IMR-90 (cell line): Measurements from ENCODE around the gene TMEM168. TPM values are rescaled to one million over a fixed set of nuclear protein-coding genes. Genes with fewer than 3 reads are reported as not detected.

Experiments
- ATAC-seq: fragments of 200-7000 bp; cut with Tn5 transposase; 2 replicates; pipeline ENCODE4 v1.9.1; 2020; ENCODE audit warnings: low read depth, mild to moderate bottlenecking, moderate library complexity
- BruUV-seq: library from RNA; stranded (reverse); fragments of 400-500 nt; replicated peaks from 2 replicates; lab custom pipeline; 2021; lab: Mats Ljungman, UMichigan
- CTCF ChIA-PET: fragments of 300-600 bp; formaldehyde crosslinking; extraction: SDS; loops from one replicate; lab custom pipeline; 2021; ENCODE audit warnings: antibody characterized with exemption; lab: Yijun Ruan, JAX
- POLR2A ChIA-PET: fragments of 300-600 bp; sonication (Branson Sonifier 250); formaldehyde crosslinking; loops from one replicate; lab custom pipeline; 2022; ENCODE audit warnings: antibody characterized with exemption; ENCODE audit not compliant: unreplicated experiment; lab: Charles Lee
- DNase-seq: peaks from one replicate; pipeline ENCODE4 v3.0.0; 2013
- H2AFZ ChIP-seq: replicated peaks from 2 replicates; pipeline ENCODE3; 2013; ENCODE audit warnings: low read length, mild to moderate bottlenecking; ENCODE audit not compliant: poor library complexity
- H2AK5ac ChIP-seq: 2 replicates; pipeline ENCODE4 v1.6.1; 2013; ENCODE audit warnings: low read depth, low read length, inconsistent platforms
- H2AK9ac ChIP-seq: replicated peaks from 2 replicates; pipeline ENCODE3; 2013; ENCODE audit warnings: mild to moderate bottlenecking, low read depth, low read length, moderate library complexity; ENCODE audit not compliant: poor library complexity
- H2BK120ac ChIP-seq: 2 replicates; pipeline ENCODE4 v1.6.1; 2013; ENCODE audit warnings: low read depth, low read length, inconsistent platforms
- H2BK15ac ChIP-seq: 3 replicates; pipeline ENCODE4 v1.6.1; 2013; ENCODE audit warnings: low read depth, low read length, inconsistent platforms
- H2BK20ac ChIP-seq: 2 replicates; pipeline ENCODE4 v1.6.1; 2013; ENCODE audit warnings: low read depth, mild to moderate bottlenecking, inconsistent platforms, low read length, moderate library complexity
- H2BK5ac ChIP-seq: 2 replicates; pipeline ENCODE4 v1.6.1; 2013; ENCODE audit warnings: mild to moderate bottlenecking, low read depth, low read length, inconsistent platforms; ENCODE audit not compliant: poor library complexity, severe bottlenecking
- H3K14ac ChIP-seq: replicated peaks from 2 replicates; pipeline ENCODE4 v1.6.1; 2013; ENCODE audit warnings: low read depth, low read length, inconsistent platforms
- H3K18ac ChIP-seq: 2 replicates; pipeline ENCODE4 v1.6.1; 2013; ENCODE audit warnings: low read depth, low read length, control low read depth
- H3K23ac ChIP-seq: 2 replicates; pipeline ENCODE4 v1.6.1; 2013; ENCODE audit warnings: low read depth, low read length, inconsistent platforms
- H3K27ac ChIP-seq: 2 replicates; pipeline ENCODE4 v1.5.1; 2013; ENCODE audit warnings: mild to moderate bottlenecking, control low read depth, low read length; ENCODE audit not compliant: insufficient read depth
- H3K27me3 ChIP-seq: 2 replicates; pipeline ENCODE4 v1.6.1; 2013; ENCODE audit warnings: low read length; ENCODE audit not compliant: control insufficient read depth, insufficient read depth
- H3K36me3 ChIP-seq: 2 replicates; pipeline ENCODE4 v1.6.1; 2013; ENCODE audit warnings: low read length, mixed read lengths; ENCODE audit not compliant: control insufficient read depth, insufficient read depth
- H3K4ac ChIP-seq: 2 replicates; pipeline ENCODE4 v1.6.1; 2013; ENCODE audit warnings: low read depth, low read length, inconsistent platforms
- H3K4me1 ChIP-seq: 2 replicates; pipeline ENCODE4 v1.6.1; 2013; ENCODE audit warnings: low read length, mixed read lengths; ENCODE audit not compliant: control insufficient read depth, insufficient read depth
- H3K4me2 ChIP-seq: 2 replicates; pipeline ENCODE4 v1.6.1; 2013; ENCODE audit warnings: low read depth, mild to moderate bottlenecking, control low read depth, low read length, moderate library complexity
- H3K4me3 ChIP-seq: 2 replicates; pipeline ENCODE4 v1.5.1; 2013; ENCODE audit warnings: low read depth, mild to moderate bottlenecking, control low read depth, low read length, moderate library complexity; ENCODE audit not compliant: insufficient read depth
- H3K56ac ChIP-seq: 2 replicates; pipeline ENCODE4 v1.6.1; 2013; ENCODE audit warnings: low read length, inconsistent platforms; ENCODE audit not compliant: insufficient read depth; ENCODE audit errors: extremely low read depth
- H3K79me1 ChIP-seq, 2 experiments: 2 replicates each; pipeline ENCODE4 v1.6.1; 2013; ENCODE audit warnings: low read length in 2 of 2, inconsistent platforms in 1 of 2, low read depth in 1 of 2
- H3K9ac ChIP-seq: 2 replicates; pipeline ENCODE4 v1.6.1; 2013; ENCODE audit warnings: low read depth, low read length, control low read depth
- H3K9me1 ChIP-seq: 2 replicates; pipeline ENCODE4 v1.6.1; 2013; ENCODE audit warnings: low read length, inconsistent platforms; ENCODE audit not compliant: insufficient read depth
- H3K9me3 ChIP-seq: 2 replicates; pipeline ENCODE4 v1.6.1; 2013; ENCODE audit warnings: low read length; ENCODE audit not compliant: control insufficient read depth, insufficient read depth
- H4K20me1 ChIP-seq: 2 replicates; pipeline ENCODE4 v1.6.1; 2013; ENCODE audit warnings: low read length, inconsistent platforms; ENCODE audit not compliant: insufficient read depth
- H4K5ac ChIP-seq: 2 replicates; pipeline ENCODE4 v1.6.1; 2013; ENCODE audit warnings: mild to moderate bottlenecking, low read depth, low read length, control low read depth
- H4K8ac ChIP-seq, 2 experiments: 2 replicates each; pipeline ENCODE4 v1.6.1; 2013; ENCODE audit warnings: low read depth in 2 of 2, low read length in 2 of 2, control low read depth in 1 of 2, inconsistent platforms in 1 of 2
- H4K91ac ChIP-seq: 2 replicates; pipeline ENCODE4 v1.6.1; 2013; ENCODE audit warnings: low read depth, low read length, inconsistent platforms; ENCODE audit not compliant: insufficient read depth
- FOS ChIP-seq: fragments of 150-350 bp; IDR thresholded peaks from 2 replicates; pipeline ENCODE4 v1.6.1; 2016; ENCODE audit warnings: low read depth, low read length
- MAZ ChIP-seq: IDR thresholded peaks from 2 replicates; pipeline ENCODE4 v1.6.1; 2012; ENCODE audit warnings: low read depth, mild to moderate bottlenecking, low read length, improper control_type of control experiment, moderate library complexity, borderline replicate concordance
- MXI1 ChIP-seq: IDR thresholded peaks from 2 replicates; pipeline ENCODE4 v1.6.1; 2012; ENCODE audit warnings: low read depth, mild to moderate bottlenecking, low read length, moderate library complexity, borderline replicate concordance
- NFE2L2 ChIP-seq: fragments of 150-350 bp; IDR thresholded peaks from 2 replicates; pipeline ENCODE4 v1.6.1; 2016; ENCODE audit warnings: low read depth, mild to moderate bottlenecking, low read length
- POLR2A ChIP-seq: IDR thresholded peaks from 2 replicates; pipeline ENCODE4 v1.6.1; 2012; ENCODE audit warnings: mild to moderate bottlenecking, low read depth, low read length
- RAD21 ChIP-seq: IDR thresholded peaks from 2 replicates; pipeline ENCODE4 v1.6.1; 2012; ENCODE audit warnings: low read length, improper control_type of control experiment
- RCOR1 ChIP-seq: IDR thresholded peaks from 2 replicates; pipeline ENCODE4 v1.6.1; 2012; ENCODE audit warnings: mild to moderate bottlenecking, low read length, improper control_type of control experiment; ENCODE audit not compliant: insufficient replicate concordance
- RFX5 ChIP-seq: IDR thresholded peaks from 2 replicates; pipeline ENCODE4 v1.8.0; 2012; ENCODE audit warnings: low read depth, mild to moderate bottlenecking, low read length, moderate library complexity
- SMC3 ChIP-seq: fragments of 150-350 bp; IDR thresholded peaks from 2 replicates; pipeline ENCODE4 v1.6.1; 2016; ENCODE audit warnings: low read depth, mild to moderate bottlenecking, antibody characterized with exemption, low read length, moderate library complexity
- WGBS, 2 experiments: methylation state at CpG; one replicate each; pipeline versions ENCODE4 v1.1.5 to v1.1.7; 2013; ENCODE audit warnings: missing lambda C conversion rate in 2 of 2; ENCODE audit not compliant: insufficient read length in 1 of 2; ENCODE audit errors: extremely low coverage in 2 of 2; 5-methylcytosine and 5-hydroxymethylcytosine counted together
- dilution Hi-C: fragments of 300-500 bp; cut with HindIII; formaldehyde crosslinking; loops from one replicate; pipeline ENCODE4 v1.14.3; 2018; ENCODE audit warnings: low sequenced_read_pairs; ENCODE audit not compliant: unreplicated experiment
- in situ Hi-C: fragments of 300-500 bp; cut with MboI; formaldehyde crosslinking; loops from 3 replicates; pipeline ENCODE4 v1.14.3; 2019; ENCODE audit warnings: low sequenced_read_pairs, inconsistent platforms, mixed read lengths
- intact Hi-C: fragments of 100-400 bp; cut with micrococcal nuclease; formaldehyde crosslinking; loops from 2 replicates; pipeline ENCODE4 v1.10.0; 2022
- polyA plus RNA-seq, 3 experiments: library from polyadenylated mRNA; depleted of rRNA; stranded (reverse); fragments of >200 nt; gene quantifications; 2 replicates each; pipeline ENCODE4 v1.2.3, GENCODE V29; 2012; ENCODE audit warnings: low replicate concordance in 1 of 3
- total RNA-seq: library from RNA; depleted of rRNA; stranded (reverse); fragments of >200 nt; gene quantifications from 2 replicates; pipeline ENCODE4 v1.2.3, GENCODE V29; 2012
- TF ChIP-seq, protein P1 (sequence below): fragments of 150-350 bp; IDR thresholded peaks from 2 replicates; pipeline ENCODE4 v1.6.1; 2017; ENCODE audit warnings: mild to moderate bottlenecking, antibody characterized with exemption, low read length, low read depth
- TF ChIP-seq, protein P2 (sequence below): conservative IDR thresholded peaks from 2 replicates; pipeline ENCODE4 v1.5.1; 2012; ENCODE audit warnings: mild to moderate bottlenecking, low read depth, low read length, improper control_type of control experiment

The TMEM168 gene
- total and polyA plus RNA-seq, 2 of the 4 experiments (the other 2 are of a cell fraction), result 17.7 to 22.9 TPM

DNA sequence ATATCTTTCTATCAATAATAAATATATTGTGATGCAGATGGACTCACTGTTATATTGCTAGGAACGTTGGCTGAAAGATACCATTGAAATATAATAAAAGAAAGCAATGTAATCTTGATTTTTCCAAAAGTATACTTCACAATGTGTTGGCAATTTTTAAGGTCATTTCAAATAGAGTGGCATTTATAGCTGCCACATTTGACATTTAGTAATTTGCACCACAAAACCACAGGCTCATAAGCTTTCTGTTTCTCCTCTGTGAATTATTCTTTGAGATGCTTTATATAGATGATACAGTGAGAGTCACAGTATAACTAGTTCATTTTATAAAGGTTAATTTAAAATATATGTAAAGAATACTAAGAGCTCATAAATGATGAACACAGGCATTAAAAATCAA, 44.6 kb downstream of the TMEM168 start:
- ATAC-seq, result no peak
- POLR2A ChIA-PET, result no interaction called here
- no peak overlapping the region for H2AK5ac ChIP-seq
- no peaks in the 10 kb centered on the region for H3K9me1 ChIP-seq
- no peak overlapping the region for H3K27ac ChIP-seq
- no CpG with 5 or more reads among the region's 1 CpG for WGBS, 2 experiments
- no peaks in the 10 kb centered on the region for H3K9me3 ChIP-seq
- no peaks in the 10 kb centered on the region for H3K79me1 ChIP-seq
- no peaks in the 10 kb centered on the region for H3K27me3 ChIP-seq
- no peak overlapping the region for H3K23ac ChIP-seq
- no peak overlapping the region for H4K91ac ChIP-seq
- dilution Hi-C loops (no loop called here), intact Hi-C loops (no loop called here), in situ Hi-C loops (no loop called here)
- H2BK120ac ChIP-seq, result no peak overlapping the region
- H2BK20ac ChIP-seq, result no peak overlapping the region
- no peak overlapping the region for H3K14ac ChIP-seq
- no peak overlapping the region for H3K56ac ChIP-seq
- H3K4ac ChIP-seq, result no peak overlapping the region
- H3K4me3 ChIP-seq, result no peak overlapping the region
- H4K20me1 ChIP-seq, result no peaks in the 10 kb centered on the region
- H4K5ac ChIP-seq, result no peak overlapping the region
- BruUV-seq, result no TSS peak
- H3K4me1 ChIP-seq, result no peaks in the 10 kb centered on the region
- no peak overlapping the region for H2AFZ ChIP-seq
- no peak overlapping the region for H2BK15ac ChIP-seq
- no peak overlapping the region for H3K9ac ChIP-seq
- TF ChIP-seq RFX5, result no peak
- no peak for TF ChIP-seq SMC3
- TF ChIP-seq FOS, result no peak
- TF ChIP-seq MAZ, result no peak
- no peak for TF ChIP-seq RAD21
- TF ChIP-seq POLR2A, result no peak
- TF ChIP-seq RCOR1, result no peak
- TF ChIP-seq, protein P1, sequence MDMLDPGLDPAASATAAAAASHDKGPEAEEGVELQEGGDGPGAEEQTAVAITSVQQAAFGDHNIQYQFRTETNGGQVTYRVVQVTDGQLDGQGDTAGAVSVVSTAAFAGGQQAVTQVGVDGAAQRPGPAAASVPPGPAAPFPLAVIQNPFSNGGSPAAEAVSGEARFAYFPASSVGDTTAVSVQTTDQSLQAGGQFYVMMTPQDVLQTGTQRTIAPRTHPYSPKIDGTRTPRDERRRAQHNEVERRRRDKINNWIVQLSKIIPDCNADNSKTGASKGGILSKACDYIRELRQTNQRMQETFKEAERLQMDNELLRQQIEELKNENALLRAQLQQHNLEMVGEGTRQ, result no peak
- no peak for TF ChIP-seq MXI1
- TF ChIP-seq, protein P2, sequence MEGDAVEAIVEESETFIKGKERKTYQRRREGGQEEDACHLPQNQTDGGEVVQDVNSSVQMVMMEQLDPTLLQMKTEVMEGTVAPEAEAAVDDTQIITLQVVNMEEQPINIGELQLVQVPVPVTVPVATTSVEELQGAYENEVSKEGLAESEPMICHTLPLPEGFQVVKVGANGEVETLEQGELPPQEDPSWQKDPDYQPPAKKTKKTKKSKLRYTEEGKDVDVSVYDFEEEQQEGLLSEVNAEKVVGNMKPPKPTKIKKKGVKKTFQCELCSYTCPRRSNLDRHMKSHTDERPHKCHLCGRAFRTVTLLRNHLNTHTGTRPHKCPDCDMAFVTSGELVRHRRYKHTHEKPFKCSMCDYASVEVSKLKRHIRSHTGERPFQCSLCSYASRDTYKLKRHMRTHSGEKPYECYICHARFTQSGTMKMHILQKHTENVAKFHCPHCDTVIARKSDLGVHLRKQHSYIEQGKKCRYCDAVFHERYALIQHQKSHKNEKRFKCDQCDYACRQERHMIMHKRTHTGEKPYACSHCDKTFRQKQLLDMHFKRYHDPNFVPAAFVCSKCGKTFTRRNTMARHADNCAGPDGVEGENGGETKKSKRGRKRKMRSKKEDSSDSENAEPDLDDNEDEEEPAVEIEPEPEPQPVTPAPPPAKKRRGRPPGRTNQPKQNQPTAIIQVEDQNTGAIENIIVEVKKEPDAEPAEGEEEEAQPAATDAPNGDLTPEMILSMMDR, result no peak
- no peak for TF ChIP-seq NFE2L2
- CTCF ChIA-PET, result no interaction called here
- DNase-seq, result no peak
- no peak overlapping the region for H3K18ac ChIP-seq
- H3K4me2 ChIP-seq, result no peak overlapping the region
- no peak overlapping the region for H2AK9ac ChIP-seq
- no peak overlapping the region for H4K8ac ChIP-seq
- H2BK5ac ChIP-seq, result no peak overlapping the region
- H3K36me3 ChIP-seq, result no peaks in the 10 kb centered on the region
